ENCODE data around the gene AGO4.

DNA sequence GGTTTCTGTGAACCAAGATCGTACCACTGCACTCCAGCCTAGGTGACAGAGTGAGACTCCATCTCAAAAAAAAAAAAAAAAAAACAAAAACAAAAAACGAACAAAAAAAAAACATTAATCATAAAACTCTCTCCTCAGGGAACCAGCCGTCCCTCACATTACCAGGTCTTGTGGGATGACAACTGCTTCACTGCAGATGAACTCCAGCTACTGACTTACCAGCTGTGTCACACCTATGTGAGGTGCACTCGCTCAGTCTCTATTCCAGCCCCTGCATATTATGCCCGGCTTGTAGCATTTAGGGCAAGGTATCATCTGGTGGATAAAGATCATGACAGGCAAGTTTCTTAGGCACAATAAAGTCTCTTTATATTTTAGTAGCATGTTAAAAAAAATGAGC is 42.9 kb downstream of the AGO4 start:
- TF ChIP-seq, protein P1, sequence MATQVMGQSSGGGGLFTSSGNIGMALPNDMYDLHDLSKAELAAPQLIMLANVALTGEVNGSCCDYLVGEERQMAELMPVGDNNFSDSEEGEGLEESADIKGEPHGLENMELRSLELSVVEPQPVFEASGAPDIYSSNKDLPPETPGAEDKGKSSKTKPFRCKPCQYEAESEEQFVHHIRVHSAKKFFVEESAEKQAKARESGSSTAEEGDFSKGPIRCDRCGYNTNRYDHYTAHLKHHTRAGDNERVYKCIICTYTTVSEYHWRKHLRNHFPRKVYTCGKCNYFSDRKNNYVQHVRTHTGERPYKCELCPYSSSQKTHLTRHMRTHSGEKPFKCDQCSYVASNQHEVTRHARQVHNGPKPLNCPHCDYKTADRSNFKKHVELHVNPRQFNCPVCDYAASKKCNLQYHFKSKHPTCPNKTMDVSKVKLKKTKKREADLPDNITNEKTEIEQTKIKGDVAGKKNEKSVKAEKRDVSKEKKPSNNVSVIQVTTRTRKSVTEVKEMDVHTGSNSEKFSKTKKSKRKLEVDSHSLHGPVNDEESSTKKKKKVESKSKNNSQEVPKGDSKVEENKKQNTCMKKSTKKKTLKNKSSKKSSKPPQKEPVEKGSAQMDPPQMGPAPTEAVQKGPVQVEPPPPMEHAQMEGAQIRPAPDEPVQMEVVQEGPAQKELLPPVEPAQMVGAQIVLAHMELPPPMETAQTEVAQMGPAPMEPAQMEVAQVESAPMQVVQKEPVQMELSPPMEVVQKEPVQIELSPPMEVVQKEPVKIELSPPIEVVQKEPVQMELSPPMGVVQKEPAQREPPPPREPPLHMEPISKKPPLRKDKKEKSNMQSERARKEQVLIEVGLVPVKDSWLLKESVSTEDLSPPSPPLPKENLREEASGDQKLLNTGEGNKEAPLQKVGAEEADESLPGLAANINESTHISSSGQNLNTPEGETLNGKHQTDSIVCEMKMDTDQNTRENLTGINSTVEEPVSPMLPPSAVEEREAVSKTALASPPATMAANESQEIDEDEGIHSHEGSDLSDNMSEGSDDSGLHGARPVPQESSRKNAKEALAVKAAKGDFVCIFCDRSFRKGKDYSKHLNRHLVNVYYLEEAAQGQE (IDR thresholded peaks at IDR 0.05): no peak
- TF ChIP-seq, protein P2, sequence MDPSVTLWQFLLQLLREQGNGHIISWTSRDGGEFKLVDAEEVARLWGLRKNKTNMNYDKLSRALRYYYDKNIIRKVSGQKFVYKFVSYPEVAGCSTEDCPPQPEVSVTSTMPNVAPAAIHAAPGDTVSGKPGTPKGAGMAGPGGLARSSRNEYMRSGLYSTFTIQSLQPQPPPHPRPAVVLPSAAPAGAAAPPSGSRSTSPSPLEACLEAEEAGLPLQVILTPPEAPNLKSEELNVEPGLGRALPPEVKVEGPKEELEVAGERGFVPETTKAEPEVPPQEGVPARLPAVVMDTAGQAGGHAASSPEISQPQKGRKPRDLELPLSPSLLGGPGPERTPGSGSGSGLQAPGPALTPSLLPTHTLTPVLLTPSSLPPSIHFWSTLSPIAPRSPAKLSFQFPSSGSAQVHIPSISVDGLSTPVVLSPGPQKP (IDR thresholded peaks at IDR 0.05; ENCODE audit: low read depth, low read length): no peak
- TF ChIP-seq, protein P3, sequence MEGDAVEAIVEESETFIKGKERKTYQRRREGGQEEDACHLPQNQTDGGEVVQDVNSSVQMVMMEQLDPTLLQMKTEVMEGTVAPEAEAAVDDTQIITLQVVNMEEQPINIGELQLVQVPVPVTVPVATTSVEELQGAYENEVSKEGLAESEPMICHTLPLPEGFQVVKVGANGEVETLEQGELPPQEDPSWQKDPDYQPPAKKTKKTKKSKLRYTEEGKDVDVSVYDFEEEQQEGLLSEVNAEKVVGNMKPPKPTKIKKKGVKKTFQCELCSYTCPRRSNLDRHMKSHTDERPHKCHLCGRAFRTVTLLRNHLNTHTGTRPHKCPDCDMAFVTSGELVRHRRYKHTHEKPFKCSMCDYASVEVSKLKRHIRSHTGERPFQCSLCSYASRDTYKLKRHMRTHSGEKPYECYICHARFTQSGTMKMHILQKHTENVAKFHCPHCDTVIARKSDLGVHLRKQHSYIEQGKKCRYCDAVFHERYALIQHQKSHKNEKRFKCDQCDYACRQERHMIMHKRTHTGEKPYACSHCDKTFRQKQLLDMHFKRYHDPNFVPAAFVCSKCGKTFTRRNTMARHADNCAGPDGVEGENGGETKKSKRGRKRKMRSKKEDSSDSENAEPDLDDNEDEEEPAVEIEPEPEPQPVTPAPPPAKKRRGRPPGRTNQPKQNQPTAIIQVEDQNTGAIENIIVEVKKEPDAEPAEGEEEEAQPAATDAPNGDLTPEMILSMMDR (IDR thresholded peaks at IDR 0.05): no peak
- TF ChIP-seq, protein P4, sequence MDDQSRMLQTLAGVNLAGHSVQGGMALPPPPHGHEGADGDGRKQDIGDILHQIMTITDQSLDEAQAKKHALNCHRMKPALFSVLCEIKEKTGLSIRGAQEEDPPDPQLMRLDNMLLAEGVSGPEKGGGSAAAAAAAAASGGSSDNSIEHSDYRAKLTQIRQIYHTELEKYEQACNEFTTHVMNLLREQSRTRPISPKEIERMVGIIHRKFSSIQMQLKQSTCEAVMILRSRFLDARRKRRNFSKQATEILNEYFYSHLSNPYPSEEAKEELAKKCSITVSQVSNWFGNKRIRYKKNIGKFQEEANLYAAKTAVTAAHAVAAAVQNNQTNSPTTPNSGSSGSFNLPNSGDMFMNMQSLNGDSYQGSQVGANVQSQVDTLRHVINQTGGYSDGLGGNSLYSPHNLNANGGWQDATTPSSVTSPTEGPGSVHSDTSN (IDR thresholded peaks at IDR 0.05): no peak
- TF ChIP-seq EP300 (IDR thresholded peaks at IDR 0.05) (no peak), NFE2L2 (conservative IDR thresholded peaks at IDR 0.05; ENCODE audit: low read length) (no peak), POLR2A (IDR thresholded peaks at IDR 0.05; ENCODE audit: low read length) (no peak), EHF (CRISPR knock-in tag; IDR thresholded peaks at IDR 0.05) (no peak), RAD21 (conservative IDR thresholded peaks at IDR 0.05 in 1 of 2, IDR thresholded peaks at IDR 0.05 in 1 of 2) (no peak), RFX5 (IDR thresholded peaks at IDR 0.05) (no peak), CHD2 (IDR thresholded peaks at IDR 0.05; ENCODE audit: low read length, partially characterized antibody) (no peak), CEBPB (IDR thresholded peaks at IDR 0.05) (no peak)
- TF ChIP-seq, protein P5, sequence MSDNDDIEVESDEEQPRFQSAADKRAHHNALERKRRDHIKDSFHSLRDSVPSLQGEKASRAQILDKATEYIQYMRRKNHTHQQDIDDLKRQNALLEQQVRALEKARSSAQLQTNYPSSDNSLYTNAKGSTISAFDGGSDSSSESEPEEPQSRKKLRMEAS (IDR thresholded peaks at IDR 0.05): no peak

All from A549 (cell line).